ENCODE results near the gene NLE1. TPM values are rescaled to one million over a fixed set of nuclear protein-coding genes. Genes with fewer than 3 reads are reported as not detected.
"Not testable (repeated sequence)": the region's sequence is repeated elsewhere in the genome, so short reads cannot be mapped to it uniquely, and the experiment has no call there.

NLE1 gene
- polyA plus RNA-seq (2012; ENCODE audit: low read depth, missing spikeins), result 13.9 TPM

GRCh38 chr17:35141681-35142466, at the start of gene NLE1:
NLE1 (minus strand) TSS chr17:35142303; CDS start chr17:35142275, 28 bp downstream.
- FAIRE-seq (peak; percentile 88), DNase-seq (ENCODE audit: insufficient read length, low spot score) (peak; percentile 88)
- no peak for TF ChIP-seq POLR2A (IDR thresholded peaks at IDR 0.05; ENCODE audit: low read depth, low read length)
- TF ChIP-seq TAF1 (IDR thresholded peaks at IDR 0.05; ENCODE audit: low read depth, low read length), result peak; percentile 91
- TF ChIP-seq SPI1 (IDR thresholded peaks at IDR 0.05; ENCODE audit: low read depth, low read length), result no peak
- peak; percentile 49; the same call in 1 of the 2 replicates for TF ChIP-seq POU2F2 (IDR thresholded peaks at IDR 0.05; ENCODE audit: low read depth, low read length)
- TF ChIP-seq PAX5 (IDR thresholded peaks at IDR 0.05; ENCODE audit: insufficient read depth, low read length, severe bottlenecking), result no peak
- TF ChIP-seq POLR2AphosphoS5 (IDR thresholded peaks at IDR 0.05; ENCODE audit: low read depth, low read length), result no peak

DNA sequence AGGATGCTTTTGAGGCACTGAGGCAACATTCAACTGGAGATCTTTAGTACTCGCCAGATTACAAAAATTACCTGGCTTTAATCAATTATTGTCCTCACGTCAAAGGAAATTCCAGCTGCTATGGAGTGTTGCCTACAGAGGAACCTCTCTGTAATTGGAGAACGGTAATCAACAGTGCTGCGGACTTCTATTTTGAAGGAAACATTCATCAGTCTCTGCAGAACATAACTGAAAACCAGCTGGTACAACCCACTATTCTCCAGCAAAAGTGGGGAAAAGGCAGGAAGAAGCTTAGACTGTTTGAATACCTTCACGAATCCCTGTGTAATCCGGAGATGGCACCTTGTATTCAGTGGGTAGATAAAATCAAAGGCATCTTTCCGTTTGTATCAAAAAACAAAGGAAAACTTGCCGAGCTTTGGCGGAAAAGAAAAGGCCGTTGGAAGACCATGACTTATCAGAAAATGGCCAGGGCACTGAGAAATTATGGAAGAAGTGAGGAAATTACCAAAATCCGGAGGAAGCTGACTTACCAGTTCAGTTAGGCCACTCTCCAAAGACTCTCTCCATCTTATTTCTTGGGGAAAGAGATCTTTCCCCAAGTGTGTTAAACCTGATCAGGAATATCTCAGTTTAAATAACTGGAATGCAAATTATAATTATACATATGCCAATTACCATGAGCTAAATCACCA, 49.0 kb upstream of the NLE1 start:
- no peak for FAIRE-seq
- DNase-seq (ENCODE audit: insufficient read length, low spot score), result no peak
- no peak for TF ChIP-seq PAX5 (IDR thresholded peaks at IDR 0.05; ENCODE audit: insufficient read depth, low read length, severe bottlenecking)
- no peak for TF ChIP-seq TAF1 (IDR thresholded peaks at IDR 0.05; ENCODE audit: low read depth, low read length)
- TF ChIP-seq POLR2AphosphoS5 (IDR thresholded peaks at IDR 0.05; ENCODE audit: low read depth, low read length), result no peak
- no peak for TF ChIP-seq SPI1 (IDR thresholded peaks at IDR 0.05; ENCODE audit: low read depth, low read length)
- TF ChIP-seq POU2F2 (IDR thresholded peaks at IDR 0.05; ENCODE audit: low read depth, low read length), result no peak
- TF ChIP-seq POLR2A (IDR thresholded peaks at IDR 0.05; ENCODE audit: low read depth, low read length), result no peak

- DNase-seq (ENCODE audit: insufficient read length, low spot score) (no peak), FAIRE-seq (no peak)
- TF ChIP-seq SPI1 (IDR thresholded peaks at IDR 0.05; ENCODE audit: low read depth, low read length) (no peak), TAF1 (IDR thresholded peaks at IDR 0.05; ENCODE audit: low read depth, low read length) (no peak), PAX5 (IDR thresholded peaks at IDR 0.05; ENCODE audit: insufficient read depth, low read length, severe bottlenecking) (no peak), POU2F2 (IDR thresholded peaks at IDR 0.05; ENCODE audit: low read depth, low read length) (no peak), POLR2AphosphoS5 (IDR thresholded peaks at IDR 0.05; ENCODE audit: low read depth, low read length) (no peak), POLR2A (IDR thresholded peaks at IDR 0.05; ENCODE audit: low read depth, low read length) (no peak)
These were observed 47.2 kb upstream of the NLE1 start for GRCh38 chr17:35189291-35189690.

- FAIRE-seq, result no peak
- TF ChIP-seq POLR2A (IDR thresholded peaks at IDR 0.05; ENCODE audit: low read depth, low read length) (no peak), PAX5 (IDR thresholded peaks at IDR 0.05; ENCODE audit: insufficient read depth, low read length, severe bottlenecking) (no peak), SPI1 (IDR thresholded peaks at IDR 0.05; ENCODE audit: low read depth, low read length) (no peak), POU2F2 (IDR thresholded peaks at IDR 0.05; ENCODE audit: low read depth, low read length) (no peak), TAF1 (IDR thresholded peaks at IDR 0.05; ENCODE audit: low read depth, low read length) (no peak), POLR2AphosphoS5 (IDR thresholded peaks at IDR 0.05; ENCODE audit: low read depth, low read length) (no peak)
These were observed 46.0 kb upstream of the NLE1 start for GRCh38 chr17:35188111-35188510.

GRCh38 chr17:35187481-35187880, 45.4 kb upstream of the NLE1 start:
- DNase-seq (ENCODE audit: insufficient read length, low spot score) (no peak), FAIRE-seq (no peak)
- TF ChIP-seq POLR2AphosphoS5 (IDR thresholded peaks at IDR 0.05; ENCODE audit: low read depth, low read length), result no peak
- TF ChIP-seq TAF1 (IDR thresholded peaks at IDR 0.05; ENCODE audit: low read depth, low read length), result no peak
- TF ChIP-seq SPI1 (IDR thresholded peaks at IDR 0.05; ENCODE audit: low read depth, low read length), result no peak
- TF ChIP-seq POU2F2 (IDR thresholded peaks at IDR 0.05; ENCODE audit: low read depth, low read length), result no peak
- TF ChIP-seq POLR2A (IDR thresholded peaks at IDR 0.05; ENCODE audit: low read depth, low read length), result no peak
- no peak for TF ChIP-seq PAX5 (IDR thresholded peaks at IDR 0.05; ENCODE audit: insufficient read depth, low read length, severe bottlenecking)

More at GRCh38 chr17:35188111-35188510, 46.0 kb upstream of the NLE1 start:
- DNase-seq (ENCODE audit: insufficient read length, low spot score), result no peak

DNA sequence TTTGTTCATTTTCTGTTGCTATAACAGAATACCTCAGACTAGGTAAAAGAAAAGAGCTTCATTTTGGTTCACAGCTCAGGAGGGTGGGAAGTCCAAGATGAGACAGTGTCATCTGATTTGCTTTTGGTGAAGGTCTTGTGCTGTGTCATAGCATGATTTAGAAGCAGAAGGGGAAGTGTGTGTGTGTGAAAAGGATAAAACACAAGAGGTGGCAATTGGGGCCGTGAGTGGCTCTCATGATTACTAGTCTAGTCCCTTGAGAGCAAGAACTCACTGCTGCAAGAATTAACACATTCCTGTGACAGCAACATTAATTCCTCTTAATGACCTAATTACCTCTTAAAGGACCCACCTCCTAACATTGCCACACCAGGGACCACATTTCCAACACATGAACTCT, 43.7 kb upstream of the NLE1 start:
- TF ChIP-seq POU2F2 (IDR thresholded peaks at IDR 0.05; ENCODE audit: low read depth, low read length) (no peak), POLR2AphosphoS5 (IDR thresholded peaks at IDR 0.05; ENCODE audit: low read depth, low read length) (no peak), TAF1 (IDR thresholded peaks at IDR 0.05; ENCODE audit: low read depth, low read length) (no peak), SPI1 (IDR thresholded peaks at IDR 0.05; ENCODE audit: low read depth, low read length) (peak; percentile 74), POLR2A (IDR thresholded peaks at IDR 0.05; ENCODE audit: low read depth, low read length) (no peak)
- DNase-seq (ENCODE audit: insufficient read length, low spot score) (no peak), FAIRE-seq (peak; percentile 9)

DNA sequence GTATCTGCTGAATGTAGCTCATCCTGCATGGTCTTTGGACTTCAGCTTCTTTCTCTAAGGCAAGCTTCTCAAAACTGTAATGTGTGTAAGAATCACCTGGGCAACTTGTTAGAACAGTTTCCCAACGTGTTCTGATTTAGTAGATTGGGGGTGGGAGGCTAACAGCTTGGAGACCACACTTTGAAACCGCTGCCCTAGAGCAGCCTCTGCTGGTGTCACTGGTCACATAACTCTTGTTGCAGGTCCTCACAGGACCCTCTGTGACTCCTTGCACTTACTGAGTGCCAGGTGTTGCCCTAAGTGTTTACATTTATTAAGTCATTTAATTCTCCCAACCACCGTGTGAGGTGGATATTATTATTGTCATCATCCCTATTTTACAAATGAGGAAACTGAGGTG, 42.2 kb upstream of the NLE1 start:
- FAIRE-seq, result no peak
- TF ChIP-seq POLR2A (IDR thresholded peaks at IDR 0.05; ENCODE audit: low read depth, low read length) (no peak), TAF1 (IDR thresholded peaks at IDR 0.05; ENCODE audit: low read depth, low read length) (no peak), SPI1 (IDR thresholded peaks at IDR 0.05; ENCODE audit: low read depth, low read length) (no peak), POLR2AphosphoS5 (IDR thresholded peaks at IDR 0.05; ENCODE audit: low read depth, low read length) (no peak), PAX5 (IDR thresholded peaks at IDR 0.05; ENCODE audit: insufficient read depth, low read length, severe bottlenecking) (no peak), POU2F2 (IDR thresholded peaks at IDR 0.05; ENCODE audit: low read depth, low read length) (no peak)
- no peak for DNase-seq (ENCODE audit: insufficient read length, low spot score)

- no peak for TF ChIP-seq TAF1 (IDR thresholded peaks at IDR 0.05; ENCODE audit: low read depth, low read length)
- TF ChIP-seq POLR2AphosphoS5 (IDR thresholded peaks at IDR 0.05; ENCODE audit: low read depth, low read length), result no peak
- TF ChIP-seq PAX5 (IDR thresholded peaks at IDR 0.05; ENCODE audit: insufficient read depth, low read length, severe bottlenecking), result no peak
- TF ChIP-seq SPI1 (IDR thresholded peaks at IDR 0.05; ENCODE audit: low read depth, low read length), result no peak
- no peak for TF ChIP-seq POU2F2 (IDR thresholded peaks at IDR 0.05; ENCODE audit: low read depth, low read length)
- no peak for TF ChIP-seq POLR2A (IDR thresholded peaks at IDR 0.05; ENCODE audit: low read depth, low read length)
- FAIRE-seq, result no peak
- no peak for DNase-seq (ENCODE audit: insufficient read length, low spot score)
These were observed 41.2 kb upstream of the NLE1 start for GRCh38 chr17:35183332-35183731.

- FAIRE-seq; DNase-seq (ENCODE audit: insufficient read length, low spot score): not testable (repeated sequence)
These were observed 37.3 kb upstream of the NLE1 start for GRCh38 chr17:35179379-35179778.
